Measurements from ENCODE around the gene ZNF525. TPM values are rescaled to one million over a fixed set of nuclear protein-coding genes. Genes with fewer than 3 reads are reported as not detected.

Gene ZNF525
- total and polyA plus RNA-seq, 2 of the 13 experiments (the other 11 are each of a cell fraction or from before 2014, with no cell fraction given) = 3.4 to 8.7 TPM

DNA sequence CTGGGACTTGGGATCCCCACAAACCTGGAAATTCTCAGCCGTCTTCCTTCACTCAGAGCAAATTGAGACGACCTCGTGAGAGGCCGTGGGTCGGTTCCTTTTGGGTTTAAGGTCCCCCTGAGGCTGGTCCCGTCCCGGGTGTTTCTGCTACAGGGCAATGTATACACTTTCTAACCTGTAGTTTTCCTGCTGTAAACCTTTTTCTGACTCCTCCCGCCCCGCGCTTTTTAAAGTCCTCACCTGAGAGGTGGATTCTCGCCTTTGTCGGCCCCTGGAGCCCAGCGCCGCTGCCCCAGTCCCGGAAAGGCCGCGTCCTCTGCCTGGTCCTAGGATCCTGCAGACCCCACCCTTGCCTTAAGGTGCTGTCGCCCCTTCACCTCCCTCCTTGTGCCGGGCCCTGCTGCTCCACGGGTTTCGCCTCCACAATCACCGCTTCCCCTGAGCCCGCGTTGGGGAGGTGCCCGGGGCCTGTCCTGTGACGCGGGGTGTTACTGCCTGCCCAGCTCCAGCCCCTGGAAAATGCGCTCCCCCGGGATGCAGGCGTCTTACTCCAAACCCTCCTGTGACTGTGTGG lies 66.7 kb downstream of the ZNF525 start:
- no peak overlapping the region for H2AFZ ChIP-seq (ENCODE audit: low read length)
- no peaks in the 10 kb centered on the region for H3K9me3 ChIP-seq (ENCODE audit: low read length)
- in situ Hi-C loops (cut with HindIII; ENCODE audit: extremely low pct_ligation_motif_present, low pct_unique_long_range_greater_than_20kb) = no loop called here
- peak overlapping the region; percentile 92 for H3K4me2 ChIP-seq (ENCODE audit: low read depth, low read length)
- DNase-seq (ENCODE audit: low spot score) (no peak), FAIRE-seq (no peak), ATAC-seq (peak; percentile 48)
- peaks cover 38% of the 10 kb centered on the region for H3K4me1 ChIP-seq (ENCODE audit: insufficient read depth, low read length)
- intact Hi-C loops (cut with micrococcal nuclease; ENCODE audit: unreplicated experiment) = no loop called here
- peak overlapping the region; percentile 81 for H3K27ac ChIP-seq (ENCODE audit: extremely low read length, insufficient read depth, low read length)
- POLR2A ChIA-PET = interaction anchor here (1.0 to 1.4 kb wide), 4 partner anchors 72 to 187 kb away, joined by 3 to 6 read pairs (median 4); no protein-coding TSS in a partner anchor
- H3K27me3 ChIP-seq (ENCODE audit: control insufficient read depth in 1 of 2, insufficient read depth in 2 of 2, low read length in 2 of 2) = no peaks in the 10 kb centered on the region; a peak in 1 of 5 replicates
- H3K79me2 ChIP-seq (ENCODE audit: insufficient read depth, low read length) = peaks cover 42% of the 10 kb centered on the region
- H3K9ac ChIP-seq (ENCODE audit: insufficient read depth, low read depth, low read length) = peak overlapping the region; percentile 90
- CTCF ChIA-PET (ENCODE audit: low intra/inter-chr PET ratio, low total read pairs) = no interaction called here
- no peaks in the 10 kb centered on the region for H4K20me1 ChIP-seq (ENCODE audit: insufficient read depth, low read length)
- BruUV-seq (replicated peaks) = TSS peak; percentile 59
- under 1% methylated on average over 22 of the region's 30 CpGs for whole genome bisulfite sequencing (ENCODE audit: low lambda C conversion rate)
- H3K4me3 ChIP-seq (replicated peaks in 1 of 3; ENCODE audit: insufficient read depth in 1 of 3, low read depth in 2 of 3, low read length in 3 of 3) = peak overlapping the region; percentile 91 to 96 (median 93)
- H3K36me3 ChIP-seq (replicated peaks in 1 of 2; ENCODE audit: control insufficient read depth in 1 of 2, insufficient read depth in 2 of 2, low read length in 2 of 2) = peaks cover 4 to 8% of the 10 kb centered on the region in 2 experiments; a peak in 4 of 5 replicates
- TF ChIP-seq RBM39 (IDR thresholded peaks at IDR 0.05; ENCODE audit: low read depth, low read length, poor library complexity, severe bottlenecking) (peak; percentile 16), ZNF33A (CRISPR knock-in tag; IDR thresholded peaks at IDR 0.05; ENCODE audit: borderline replicate concordance) (no peak), ZBTB38 (CRISPR knock-in tag; IDR thresholded peaks at IDR 0.05) (no peak), NFIC (IDR thresholded peaks at IDR 0.05; ENCODE audit: low read length) (no peak)
- TF ChIP-seq, protein P1, sequence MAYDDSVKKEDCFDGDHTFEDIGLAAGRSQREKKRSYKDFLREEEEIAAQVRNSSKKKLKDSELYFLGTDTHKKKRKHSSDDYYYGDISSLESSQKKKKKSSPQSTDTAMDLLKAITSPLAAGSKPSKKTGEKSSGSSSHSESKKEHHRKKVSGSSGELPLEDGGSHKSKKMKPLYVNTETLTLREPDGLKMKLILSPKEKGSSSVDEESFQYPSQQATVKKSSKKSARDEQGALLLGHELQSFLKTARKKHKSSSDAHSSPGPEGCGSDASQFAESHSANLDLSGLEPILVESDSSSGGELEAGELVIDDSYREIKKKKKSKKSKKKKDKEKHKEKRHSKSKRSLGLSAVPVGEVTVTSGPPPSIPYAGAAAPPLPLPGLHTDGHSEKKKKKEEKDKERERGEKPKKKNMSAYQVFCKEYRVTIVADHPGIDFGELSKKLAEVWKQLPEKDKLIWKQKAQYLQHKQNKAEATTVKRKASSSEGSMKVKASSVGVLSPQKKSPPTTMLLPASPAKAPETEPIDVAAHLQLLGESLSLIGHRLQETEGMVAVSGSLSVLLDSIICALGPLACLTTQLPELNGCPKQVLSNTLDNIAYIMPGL (CRISPR knock-in tag; IDR thresholded peaks at IDR 0.05; ENCODE audit: borderline replicate concordance in 1 of 2, low read depth in 1 of 2) = 0 out of 4 replicates have a peak, but pooled peaks of 1 of the 2 experiments have one; percentile 12
- TF ChIP-seq, protein P2, sequence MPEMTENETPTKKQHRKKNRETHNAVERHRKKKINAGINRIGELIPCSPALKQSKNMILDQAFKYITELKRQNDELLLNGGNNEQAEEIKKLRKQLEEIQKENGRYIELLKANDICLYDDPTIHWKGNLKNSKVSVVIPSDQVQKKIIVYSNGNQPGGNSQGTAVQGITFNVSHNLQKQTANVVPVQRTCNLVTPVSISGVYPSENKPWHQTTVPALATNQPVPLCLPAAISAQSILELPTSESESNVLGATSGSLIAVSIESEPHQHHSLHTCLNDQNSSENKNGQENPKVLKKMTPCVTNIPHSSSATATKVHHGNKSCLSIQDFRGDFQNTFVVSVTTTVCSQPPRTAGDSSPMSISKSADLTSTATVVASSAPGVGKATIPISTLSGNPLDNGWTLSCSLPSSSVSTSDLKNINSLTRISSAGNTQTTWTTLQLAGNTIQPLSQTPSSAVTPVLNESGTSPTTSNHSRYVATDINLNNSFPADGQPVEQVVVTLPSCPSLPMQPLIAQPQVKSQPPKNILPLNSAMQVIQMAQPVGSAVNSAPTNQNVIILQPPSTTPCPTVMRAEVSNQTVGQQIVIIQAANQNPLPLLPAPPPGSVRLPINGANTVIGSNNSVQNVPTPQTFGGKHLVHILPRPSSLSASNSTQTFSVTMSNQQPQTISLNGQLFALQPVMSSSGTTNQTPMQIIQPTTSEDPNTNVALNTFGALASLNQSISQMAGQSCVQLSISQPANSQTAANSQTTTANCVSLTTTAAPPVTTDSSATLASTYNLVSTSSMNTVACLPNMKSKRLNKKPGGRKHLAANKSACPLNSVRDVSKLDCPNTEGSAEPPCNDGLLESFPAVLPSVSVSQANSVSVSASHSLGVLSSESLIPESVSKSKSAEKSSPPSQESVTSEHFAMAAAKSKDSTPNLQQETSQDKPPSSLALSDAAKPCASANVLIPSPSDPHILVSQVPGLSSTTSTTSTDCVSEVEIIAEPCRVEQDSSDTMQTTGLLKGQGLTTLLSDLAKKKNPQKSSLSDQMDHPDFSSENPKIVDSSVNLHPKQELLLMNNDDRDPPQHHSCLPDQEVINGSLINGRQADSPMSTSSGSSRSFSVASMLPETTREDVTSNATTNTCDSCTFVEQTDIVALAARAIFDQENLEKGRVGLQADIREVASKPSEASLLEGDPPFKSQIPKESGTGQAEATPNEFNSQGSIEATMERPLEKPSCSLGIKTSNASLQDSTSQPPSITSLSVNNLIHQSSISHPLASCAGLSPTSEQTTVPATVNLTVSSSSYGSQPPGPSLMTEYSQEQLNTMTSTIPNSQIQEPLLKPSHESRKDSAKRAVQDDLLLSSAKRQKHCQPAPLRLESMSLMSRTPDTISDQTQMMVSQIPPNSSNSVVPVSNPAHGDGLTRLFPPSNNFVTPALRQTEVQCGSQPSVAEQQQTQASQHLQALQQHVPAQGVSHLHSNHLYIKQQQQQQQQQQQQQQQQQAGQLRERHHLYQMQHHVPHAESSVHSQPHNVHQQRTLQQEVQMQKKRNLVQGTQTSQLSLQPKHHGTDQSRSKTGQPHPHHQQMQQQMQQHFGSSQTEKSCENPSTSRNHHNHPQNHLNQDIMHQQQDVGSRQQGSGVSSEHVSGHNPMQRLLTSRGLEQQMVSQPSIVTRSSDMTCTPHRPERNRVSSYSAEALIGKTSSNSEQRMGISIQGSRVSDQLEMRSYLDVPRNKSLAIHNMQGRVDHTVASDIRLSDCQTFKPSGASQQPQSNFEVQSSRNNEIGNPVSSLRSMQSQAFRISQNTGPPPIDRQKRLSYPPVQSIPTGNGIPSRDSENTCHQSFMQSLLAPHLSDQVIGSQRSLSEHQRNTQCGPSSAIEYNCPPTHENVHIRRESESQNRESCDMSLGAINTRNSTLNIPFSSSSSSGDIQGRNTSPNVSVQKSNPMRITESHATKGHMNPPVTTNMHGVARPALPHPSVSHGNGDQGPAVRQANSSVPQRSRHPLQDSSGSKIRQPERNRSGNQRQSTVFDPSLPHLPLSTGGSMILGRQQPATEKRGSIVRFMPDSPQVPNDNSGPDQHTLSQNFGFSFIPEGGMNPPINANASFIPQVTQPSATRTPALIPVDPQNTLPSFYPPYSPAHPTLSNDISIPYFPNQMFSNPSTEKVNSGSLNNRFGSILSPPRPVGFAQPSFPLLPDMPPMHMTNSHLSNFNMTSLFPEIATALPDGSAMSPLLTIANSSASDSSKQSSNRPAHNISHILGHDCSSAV (CRISPR knock-in tag; IDR thresholded peaks at IDR 0.05; ENCODE audit: borderline replicate concordance) = no peak
- TF ChIP-seq, protein P3, sequence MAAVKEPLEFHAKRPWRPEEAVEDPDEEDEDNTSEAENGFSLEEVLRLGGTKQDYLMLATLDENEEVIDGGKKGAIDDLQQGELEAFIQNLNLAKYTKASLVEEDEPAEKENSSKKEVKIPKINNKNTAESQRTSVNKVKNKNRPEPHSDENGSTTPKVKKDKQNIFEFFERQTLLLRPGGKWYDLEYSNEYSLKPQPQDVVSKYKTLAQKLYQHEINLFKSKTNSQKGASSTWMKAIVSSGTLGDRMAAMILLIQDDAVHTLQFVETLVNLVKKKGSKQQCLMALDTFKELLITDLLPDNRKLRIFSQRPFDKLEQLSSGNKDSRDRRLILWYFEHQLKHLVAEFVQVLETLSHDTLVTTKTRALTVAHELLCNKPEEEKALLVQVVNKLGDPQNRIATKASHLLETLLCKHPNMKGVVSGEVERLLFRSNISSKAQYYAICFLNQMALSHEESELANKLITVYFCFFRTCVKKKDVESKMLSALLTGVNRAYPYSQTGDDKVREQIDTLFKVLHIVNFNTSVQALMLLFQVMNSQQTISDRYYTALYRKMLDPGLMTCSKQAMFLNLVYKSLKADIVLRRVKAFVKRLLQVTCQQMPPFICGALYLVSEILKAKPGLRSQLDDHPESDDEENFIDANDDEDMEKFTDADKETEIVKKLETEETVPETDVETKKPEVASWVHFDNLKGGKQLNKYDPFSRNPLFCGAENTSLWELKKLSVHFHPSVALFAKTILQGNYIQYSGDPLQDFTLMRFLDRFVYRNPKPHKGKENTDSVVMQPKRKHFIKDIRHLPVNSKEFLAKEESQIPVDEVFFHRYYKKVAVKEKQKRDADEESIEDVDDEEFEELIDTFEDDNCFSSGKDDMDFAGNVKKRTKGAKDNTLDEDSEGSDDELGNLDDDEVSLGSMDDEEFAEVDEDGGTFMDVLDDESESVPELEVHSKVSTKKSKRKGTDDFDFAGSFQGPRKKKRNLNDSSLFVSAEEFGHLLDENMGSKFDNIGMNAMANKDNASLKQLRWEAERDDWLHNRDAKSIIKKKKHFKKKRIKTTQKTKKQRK (IDR thresholded peaks at IDR 0.05; ENCODE audit: low read length) = no peak

Measured in HepG2 (cell line).